HepG2 (cell line): ENCODE data around the gene GRK5. TPM values are rescaled to one million over a fixed set of nuclear protein-coding genes. Genes with fewer than 3 reads are reported as not detected.
A peak's percentile ranks its signal among the peaks of the same experiment; 100 is the strongest.

ENCODE experiments used
- CCAR2 ChIP-seq: fragments of 200-400 bp; formaldehyde crosslinking; optimal IDR thresholded peaks from 2 replicates; pipeline ENCODE3; 2018; ENCODE audit warnings: low read depth, mild to moderate bottlenecking, low read length, moderate library complexity
- CREB1 ChIP-seq, 2 experiments: fragments of 450-650 bp in 1 of 2; IDR thresholded peaks; 2 replicates each; pipeline ENCODE4 v1.6.1; 2016 to 2017; ENCODE audit warnings: control low read depth in 1 of 2, mild to moderate bottlenecking in 1 of 2, missing compliant biosample characterization in 1 of 2, missing genetic modification characterization in 1 of 2
- FOXO1 ChIP-seq: sonication (generic); formaldehyde crosslinking; IDR thresholded peaks from 2 replicates; pipeline ENCODE4 v1.4.0; 2020; ENCODE audit warnings: missing genetic modification reagents
- HDAC1 ChIP-seq: sonication (generic); formaldehyde crosslinking; IDR thresholded peaks from 2 replicates; pipeline ENCODE4 v1.5.1; 2020; ENCODE audit warnings: mild to moderate bottlenecking, missing genetic modification reagents
- HNF4A ChIP-seq: sonication (generic); formaldehyde crosslinking; IDR thresholded peaks from 2 replicates; pipeline ENCODE4 v1.4.0; 2020; ENCODE audit warnings: missing genetic modification reagents
- MTA3 ChIP-seq: sonication (generic); formaldehyde crosslinking; IDR thresholded peaks from 2 replicates; pipeline ENCODE4 v1.4.0; 2020; ENCODE audit warnings: missing genetic modification reagents
- NR2F1 ChIP-seq, 2 experiments: fragments of 450-650 bp in 1 of 2; formaldehyde crosslinking in 1 of 2; IDR thresholded peaks; 2 replicates each; pipeline versions ENCODE4 v1.5.0 to v1.6.1; 2016 to 2020; ENCODE audit warnings: mild to moderate bottlenecking in 1 of 2, missing compliant biosample characterization in 1 of 2, missing genetic modification reagents in 1 of 2, moderate library complexity in 1 of 2
- RORA ChIP-seq: sonication (generic); formaldehyde crosslinking; IDR thresholded peaks from 2 replicates; pipeline ENCODE4 v1.5.0; 2020; ENCODE audit warnings: mild to moderate bottlenecking, missing genetic modification reagents, moderate library complexity
- RXRB ChIP-seq: IDR thresholded peaks from 2 replicates; pipeline ENCODE4 v1.6.1; 2016; ENCODE audit warnings: borderline replicate concordance, missing genetic modification reagents, missing compliant biosample characterization
- SRSF9 ChIP-seq: fragments of 200-400 bp; formaldehyde crosslinking; IDR thresholded peaks from 2 replicates; pipeline ENCODE4 v1.6.1; 2018; ENCODE audit warnings: borderline replicate concordance, mild to moderate bottlenecking, low read depth, low read length; ENCODE audit not compliant: insufficient read depth, poor library complexity, severe bottlenecking
- STAG1 ChIP-seq: sonication (generic); formaldehyde crosslinking; IDR thresholded peaks from 2 replicates; pipeline ENCODE4 v1.4.0; 2020; ENCODE audit warnings: missing genetic modification reagents
- TARDBP ChIP-seq: sonication (generic); formaldehyde crosslinking; IDR thresholded peaks from 2 replicates; pipeline ENCODE4 v1.8.0; 2022; ENCODE audit warnings: mild to moderate bottlenecking, missing genetic modification reagents
- TCF7 ChIP-seq: sonication (generic); IDR thresholded peaks from 2 replicates; pipeline ENCODE4 v1.6.1; 2016; ENCODE audit warnings: antibody characterized with exemption, low read depth
- ZBTB20 ChIP-seq: sonication (generic); formaldehyde crosslinking; IDR thresholded peaks from 2 replicates; pipeline ENCODE4 v1.8.1; 2023; ENCODE audit warnings: missing genetic modification reagents, low read depth, mild to moderate bottlenecking, borderline replicate concordance
- ZBTB21 ChIP-seq: sonication (generic); formaldehyde crosslinking; IDR thresholded peaks from 2 replicates; pipeline ENCODE4 v1.4.0; 2020; ENCODE audit warnings: missing genetic modification reagents
- ZBTB7A ChIP-seq: sonication (generic); formaldehyde crosslinking; IDR thresholded peaks from 2 replicates; pipeline ENCODE4 v1.8.0; 2022; ENCODE audit warnings: mild to moderate bottlenecking, missing genetic modification reagents
- ZMAT3 ChIP-seq: sonication (generic); formaldehyde crosslinking; conservative IDR thresholded peaks from 2 replicates; pipeline ENCODE4 v1.7.0; 2021; ENCODE audit warnings: missing genetic modification reagents
- ZMYM4 ChIP-seq: sonication (generic); formaldehyde crosslinking; IDR thresholded peaks from 2 replicates; pipeline ENCODE4 v1.8.1; 2023; ENCODE audit warnings: mild to moderate bottlenecking, missing genetic modification reagents
- ZNF33A ChIP-seq: sonication (generic); formaldehyde crosslinking; IDR thresholded peaks from 2 replicates; pipeline ENCODE4 v1.5.1; 2020; ENCODE audit warnings: missing genetic modification reagents, mild to moderate bottlenecking, moderate library complexity, borderline replicate concordance
- ZNF672 ChIP-seq: sonication (generic); formaldehyde crosslinking; IDR thresholded peaks from 2 replicates; pipeline ENCODE4 v1.8.1; 2022; ENCODE audit warnings: missing genetic modification reagents
- ZNF709 ChIP-seq: sonication (generic); formaldehyde crosslinking; IDR thresholded peaks from 2 replicates; pipeline ENCODE4 v1.5.0; 2020; ENCODE audit warnings: mild to moderate bottlenecking, missing genetic modification reagents
- polyA plus RNA-seq, 8 experiments: library from polyadenylated mRNA; depleted of rRNA in 3 of 8; stranded (reverse) in 7 of 8; unstranded in 1 of 8; fragments of >200 nt; fragmentation: Illumina TruSeq in 4 of 8; extraction: Trizol in 4 of 8; gene quantifications; 2 replicates each; pipeline versions ENCODE4 v1.2.1 to v1.2.3, GENCODE V29; 2011 to 2016; ENCODE audit warnings: low read depth in 4 of 8, missing spikeins in 1 of 8, mixed read lengths in 1 of 8; ENCODE audit not compliant: insufficient read depth in 1 of 8
- total RNA-seq, 5 experiments: library from RNA; depleted of rRNA; stranded (reverse); fragments of >200 nt; fragmentation: Illumina TruSeq; extraction: Trizol; gene quantifications; 2 replicates each; pipeline ENCODE4 v1.2.3, GENCODE V29; 2016; ENCODE audit warnings: low read depth in 1 of 5
- TF ChIP-seq, protein P1 (sequence below): sonication (generic); formaldehyde crosslinking; IDR thresholded peaks from 2 replicates; pipeline ENCODE4 v1.4.0; 2020; ENCODE audit warnings: missing genetic modification reagents
- TF ChIP-seq, protein P2 (sequence below): IDR thresholded peaks from 2 replicates; pipeline ENCODE4 v1.6.1; 2012; ENCODE audit warnings: inconsistent platforms
- TF ChIP-seq, protein P3 (sequence below): IDR thresholded peaks from 2 replicates; pipeline ENCODE4 v1.6.1; 2016; ENCODE audit warnings: low read depth

The GRK5 gene
- total and polyA plus RNA-seq, 2 of the 13 experiments (the other 11 are each of a cell fraction or from before 2014, with no cell fraction given), result 10.4 to 12.6 TPM

DNA sequence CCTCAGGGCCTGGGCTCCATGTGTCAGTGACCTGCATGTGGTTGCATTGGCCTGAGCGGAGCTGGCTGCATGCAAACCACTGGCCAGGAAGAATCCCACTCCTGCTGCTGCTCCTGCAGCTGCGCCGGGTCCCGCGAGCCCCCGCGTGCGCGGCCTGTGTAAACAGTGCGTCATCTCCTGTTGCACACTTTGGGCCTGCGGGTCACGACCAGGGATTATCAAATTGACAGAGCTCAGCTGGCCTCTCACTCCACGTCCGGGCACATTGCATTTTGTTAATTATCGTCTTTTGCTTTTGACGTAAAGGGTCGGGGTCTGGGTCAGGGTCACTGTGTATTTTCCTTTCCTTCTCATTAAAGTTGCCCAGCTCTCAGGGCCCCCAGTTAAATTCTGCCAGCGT lies 202.5 kb downstream of the GRK5 start (continued):
- TF ChIP-seq TARDBP (peak; percentile 62; the same call in 1 of the 2 replicates), CCAR2 (no peak), TCF7 (0 out of 2 replicates have a peak, but pooled peaks have one; percentile 20), ZBTB20 (CRISPR knock-in tag) (peak; percentile 77), HDAC1 (CRISPR knock-in tag) (peak; percentile 87), RORA (CRISPR knock-in tag) (0 out of 2 replicates have a peak, but pooled peaks have one; percentile 42), ZNF709 (CRISPR knock-in tag) (0 out of 2 replicates have a peak, but pooled peaks have one; percentile 71), ZMAT3 (CRISPR knock-in tag) (0 out of 2 replicates have a peak, but pooled peaks have one; percentile 32), HNF4A (peak; percentile 69), ZMYM4 (CRISPR knock-in tag) (peak; percentile 44; the same call in 1 of the 2 replicates), CREB1 (IDR thresholded peaks at IDR 0.05) (peak; percentile 53), CREB1 (CRISPR knock-in tag; IDR thresholded peaks at IDR 0.05) (peak; percentile 84), ZNF672 (CRISPR knock-in tag) (no peak), RXRB (CRISPR knock-in tag) (peak; percentile 83), ZNF33A (CRISPR knock-in tag) (no peak), FOXO1 (CRISPR knock-in tag) (peak; percentile 77; the same call in 1 of the 2 replicates), SRSF9 (no peak), STAG1 (CRISPR knock-in tag) (0 out of 2 replicates have a peak, but pooled peaks have one; percentile 15), ZBTB7A (CRISPR knock-in tag) (peak; percentile 76; the same call in 1 of the 2 replicates), MTA3 (CRISPR knock-in tag) (no peak), ZBTB21 (CRISPR knock-in tag) (no peak), NR2F1 (CRISPR knock-in tag; IDR thresholded peaks at IDR 0.05) (peak; percentile 61 to 82; a peak in 3 of 4 replicates)
- TF ChIP-seq, protein P1, sequence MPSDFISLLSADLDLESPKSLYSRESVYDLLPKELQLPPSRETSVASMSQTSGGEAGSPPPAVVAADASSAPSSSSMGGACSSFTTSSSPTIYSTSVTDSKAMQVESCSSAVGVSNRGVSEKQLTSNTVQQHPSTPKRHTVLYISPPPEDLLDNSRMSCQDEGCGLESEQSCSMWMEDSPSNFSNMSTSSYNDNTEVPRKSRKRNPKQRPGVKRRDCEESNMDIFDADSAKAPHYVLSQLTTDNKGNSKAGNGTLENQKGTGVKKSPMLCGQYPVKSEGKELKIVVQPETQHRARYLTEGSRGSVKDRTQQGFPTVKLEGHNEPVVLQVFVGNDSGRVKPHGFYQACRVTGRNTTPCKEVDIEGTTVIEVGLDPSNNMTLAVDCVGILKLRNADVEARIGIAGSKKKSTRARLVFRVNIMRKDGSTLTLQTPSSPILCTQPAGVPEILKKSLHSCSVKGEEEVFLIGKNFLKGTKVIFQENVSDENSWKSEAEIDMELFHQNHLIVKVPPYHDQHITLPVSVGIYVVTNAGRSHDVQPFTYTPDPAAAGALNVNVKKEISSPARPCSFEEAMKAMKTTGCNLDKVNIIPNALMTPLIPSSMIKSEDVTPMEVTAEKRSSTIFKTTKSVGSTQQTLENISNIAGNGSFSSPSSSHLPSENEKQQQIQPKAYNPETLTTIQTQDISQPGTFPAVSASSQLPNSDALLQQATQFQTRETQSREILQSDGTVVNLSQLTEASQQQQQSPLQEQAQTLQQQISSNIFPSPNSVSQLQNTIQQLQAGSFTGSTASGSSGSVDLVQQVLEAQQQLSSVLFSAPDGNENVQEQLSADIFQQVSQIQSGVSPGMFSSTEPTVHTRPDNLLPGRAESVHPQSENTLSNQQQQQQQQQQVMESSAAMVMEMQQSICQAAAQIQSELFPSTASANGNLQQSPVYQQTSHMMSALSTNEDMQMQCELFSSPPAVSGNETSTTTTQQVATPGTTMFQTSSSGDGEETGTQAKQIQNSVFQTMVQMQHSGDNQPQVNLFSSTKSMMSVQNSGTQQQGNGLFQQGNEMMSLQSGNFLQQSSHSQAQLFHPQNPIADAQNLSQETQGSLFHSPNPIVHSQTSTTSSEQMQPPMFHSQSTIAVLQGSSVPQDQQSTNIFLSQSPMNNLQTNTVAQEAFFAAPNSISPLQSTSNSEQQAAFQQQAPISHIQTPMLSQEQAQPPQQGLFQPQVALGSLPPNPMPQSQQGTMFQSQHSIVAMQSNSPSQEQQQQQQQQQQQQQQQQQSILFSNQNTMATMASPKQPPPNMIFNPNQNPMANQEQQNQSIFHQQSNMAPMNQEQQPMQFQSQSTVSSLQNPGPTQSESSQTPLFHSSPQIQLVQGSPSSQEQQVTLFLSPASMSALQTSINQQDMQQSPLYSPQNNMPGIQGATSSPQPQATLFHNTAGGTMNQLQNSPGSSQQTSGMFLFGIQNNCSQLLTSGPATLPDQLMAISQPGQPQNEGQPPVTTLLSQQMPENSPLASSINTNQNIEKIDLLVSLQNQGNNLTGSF (CRISPR knock-in tag), result no peak
- TF ChIP-seq, protein P2, sequence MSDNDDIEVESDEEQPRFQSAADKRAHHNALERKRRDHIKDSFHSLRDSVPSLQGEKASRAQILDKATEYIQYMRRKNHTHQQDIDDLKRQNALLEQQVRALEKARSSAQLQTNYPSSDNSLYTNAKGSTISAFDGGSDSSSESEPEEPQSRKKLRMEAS, result peak; percentile 80
- TF ChIP-seq, protein P3, sequence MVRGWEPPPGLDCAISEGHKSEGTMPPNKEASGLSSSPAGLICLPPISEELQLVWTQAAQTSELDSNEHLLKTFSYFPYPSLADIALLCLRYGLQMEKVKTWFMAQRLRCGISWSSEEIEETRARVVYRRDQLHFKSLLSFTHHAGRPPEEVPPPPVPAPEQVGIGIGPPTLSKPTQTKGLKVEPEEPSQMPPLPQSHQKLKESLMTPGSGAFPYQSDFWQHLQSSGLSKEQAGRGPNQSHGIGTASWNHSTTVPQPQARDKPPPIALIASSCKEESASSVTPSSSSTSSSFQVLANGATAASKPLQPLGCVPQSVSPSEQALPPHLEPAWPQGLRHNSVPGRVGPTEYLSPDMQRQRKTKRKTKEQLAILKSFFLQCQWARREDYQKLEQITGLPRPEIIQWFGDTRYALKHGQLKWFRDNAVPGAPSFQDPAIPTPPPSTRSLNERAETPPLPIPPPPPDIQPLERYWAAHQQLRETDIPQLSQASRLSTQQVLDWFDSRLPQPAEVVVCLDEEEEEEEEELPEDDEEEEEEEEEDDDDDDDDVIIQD (CRISPR knock-in tag), result 0 out of 2 replicates have a peak, but pooled peaks have one; percentile 10
